Breast epithelium (tissue), 3 donors: ENCODE data around the gene FAAP20.
A peak's percentile ranks its signal among the peaks of the same experiment; 100 is the strongest.

Experiments used
- CTCF ChIP-seq, 3 donors: fragments of 450-650 bp; IDR thresholded peaks; one replicate each; pipeline ENCODE4 v1.5.1; 2016 to 2017; ENCODE audit warnings: antibody characterized with exemption in 3 of 3, mild to moderate bottlenecking in 3 of 3, moderate library complexity in 3 of 3
- POLR2A ChIP-seq: fragments of 450-650 bp; IDR thresholded peaks from one replicate; pipeline ENCODE4 v1.6.1; 2016; ENCODE audit warnings: antibody characterized with exemption, mild to moderate bottlenecking, moderate library complexity
- POLR2AphosphoS5 ChIP-seq, 3 donors: sonication (generic); formaldehyde crosslinking; IDR thresholded peaks; one replicate each; pipeline ENCODE4 v1.6.1; 2017; ENCODE audit warnings: antibody characterized with exemption in 3 of 3

GRCh38 chr1:2229911-2230731 is 35.5 kb upstream of the FAAP20 start:
- TF ChIP-seq CTCF (IDR thresholded peaks at IDR 0.05) (no peak), POLR2AphosphoS5 (IDR thresholded peaks at IDR 0.05) (peak in 1 of 3 donors; percentile 28), POLR2A (no peak)
